ENCODE measurements around the gene TRIM71. TPM values are rescaled to one million over a fixed set of nuclear protein-coding genes. Genes with fewer than 3 reads are reported as not detected.
"Not testable (repeated sequence)": the region's sequence is repeated elsewhere in the genome, so short reads cannot be mapped to it uniquely, and the experiment has no call there.

Gene TRIM71
- 0.18 TPM for polyA plus RNA-seq (ENCODE audit: insufficient read length)

DNA sequence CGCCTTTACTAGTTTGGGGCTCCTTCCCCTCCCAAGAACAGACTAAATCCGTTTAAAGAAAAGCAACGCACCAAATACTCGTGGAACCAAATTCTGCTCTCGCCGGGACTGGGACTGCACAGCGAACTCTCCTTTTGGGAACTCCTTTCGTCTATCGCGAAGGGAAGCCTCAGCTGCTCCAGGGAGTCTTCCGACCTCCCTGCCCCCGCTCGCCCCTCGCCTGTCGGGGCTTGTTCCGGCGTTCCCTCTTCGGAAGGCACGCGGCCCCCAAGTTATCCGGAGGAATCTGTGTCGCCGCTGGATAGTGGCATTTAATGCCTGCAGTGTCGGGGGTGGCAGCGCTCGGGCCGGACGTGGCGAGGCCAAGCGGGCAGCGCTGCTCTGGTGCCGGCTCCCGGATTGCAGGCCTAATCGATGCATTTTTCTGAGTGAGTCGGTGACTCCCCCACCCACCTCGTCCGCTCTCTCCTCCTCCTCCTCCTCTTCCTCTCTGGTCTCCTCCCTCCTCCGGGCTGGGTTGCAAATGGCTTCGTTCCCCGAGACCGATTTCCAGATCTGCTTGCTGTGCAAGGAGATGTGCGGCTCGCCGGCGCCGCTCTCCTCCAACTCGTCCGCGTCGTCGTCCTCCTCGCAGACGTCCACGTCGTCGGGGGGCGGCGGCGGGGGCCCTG lies at the start of gene TRIM71:
TSS of gene TRIM71 (plus strand) at position 440 of the 671 bp plus-strand sequence. CDS start at position 524, 84 bp downstream.
- peak; percentile 6 for DNase-seq

DNA sequence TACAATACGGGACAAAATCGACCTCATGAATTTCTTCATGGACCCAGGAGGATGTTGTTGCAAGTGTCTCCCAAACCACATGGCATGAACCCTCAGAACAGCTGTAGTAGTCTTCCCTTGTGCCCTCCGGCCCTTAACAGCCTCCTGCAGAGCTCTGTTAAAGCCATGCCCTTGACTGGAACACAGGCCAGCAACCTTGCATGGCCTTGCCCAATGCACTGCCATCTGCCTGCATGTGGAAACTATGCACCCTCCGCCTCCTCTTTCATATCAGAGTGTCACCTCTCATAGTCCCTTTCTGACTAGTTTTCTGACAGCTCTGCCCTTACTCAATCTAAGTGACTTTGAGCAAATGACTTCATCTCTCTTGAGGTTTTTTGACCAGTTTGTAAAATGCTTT lies 39.4 kb upstream of the TRIM71 start:
- no peak for DNase-seq

DNA sequence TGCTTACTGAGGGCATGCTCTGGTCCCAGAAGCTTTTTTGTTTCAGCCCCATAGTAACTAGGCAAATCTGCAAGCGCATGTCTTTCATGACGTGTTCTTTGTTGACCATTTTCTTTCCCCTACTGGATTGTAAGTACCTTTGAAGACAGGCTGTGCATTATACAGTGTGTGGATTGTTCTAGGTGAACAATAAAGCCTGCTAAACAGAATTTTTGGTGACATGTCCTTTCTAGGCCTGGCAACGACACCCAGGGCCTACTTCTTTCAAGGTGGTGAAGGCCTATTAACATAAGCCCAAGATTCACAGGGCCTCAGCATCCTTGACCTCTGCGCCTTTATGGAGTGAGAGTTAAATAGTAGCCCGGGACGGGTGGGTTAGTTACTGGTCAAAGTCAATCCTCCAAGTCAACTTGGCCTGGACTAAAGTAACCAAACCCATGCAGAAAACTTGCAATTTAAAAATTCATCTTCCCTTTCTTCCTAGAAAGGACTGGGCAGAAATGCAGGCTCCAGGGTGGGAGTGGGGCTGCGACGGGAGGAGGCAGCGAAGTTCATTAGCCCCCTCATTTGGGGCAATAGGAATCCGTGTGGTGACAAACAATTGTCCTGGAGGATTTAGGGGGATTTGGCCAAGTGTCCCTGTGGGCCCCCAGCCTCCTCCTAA lies 37.6 kb upstream of the TRIM71 start:
- DNase-seq = no peak

DNA sequence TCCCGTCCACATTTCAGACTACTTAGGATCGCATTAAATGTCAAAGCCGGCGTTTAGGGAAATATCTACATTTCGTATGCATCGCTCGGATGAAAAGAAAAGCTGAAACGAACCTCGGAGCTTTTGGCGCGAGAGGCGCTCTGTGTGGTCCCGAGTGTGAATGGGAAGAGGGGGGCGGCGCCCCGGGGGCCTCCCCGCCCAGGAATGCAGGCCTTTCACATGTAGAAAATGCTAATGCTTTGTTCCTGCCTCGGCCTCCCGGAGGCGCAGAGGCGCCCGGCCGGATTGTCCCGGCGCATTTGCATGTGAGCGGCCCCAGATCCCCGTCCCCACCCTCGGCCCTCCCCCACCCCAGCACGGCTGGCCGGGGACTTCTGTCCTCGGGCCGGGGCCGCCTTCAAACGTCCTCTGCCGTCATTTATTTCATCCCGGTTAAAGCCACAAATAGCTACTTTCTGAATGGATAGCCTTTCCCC lies 37.0 kb upstream of the TRIM71 start:
- DNase-seq = peak; percentile 6

DNA sequence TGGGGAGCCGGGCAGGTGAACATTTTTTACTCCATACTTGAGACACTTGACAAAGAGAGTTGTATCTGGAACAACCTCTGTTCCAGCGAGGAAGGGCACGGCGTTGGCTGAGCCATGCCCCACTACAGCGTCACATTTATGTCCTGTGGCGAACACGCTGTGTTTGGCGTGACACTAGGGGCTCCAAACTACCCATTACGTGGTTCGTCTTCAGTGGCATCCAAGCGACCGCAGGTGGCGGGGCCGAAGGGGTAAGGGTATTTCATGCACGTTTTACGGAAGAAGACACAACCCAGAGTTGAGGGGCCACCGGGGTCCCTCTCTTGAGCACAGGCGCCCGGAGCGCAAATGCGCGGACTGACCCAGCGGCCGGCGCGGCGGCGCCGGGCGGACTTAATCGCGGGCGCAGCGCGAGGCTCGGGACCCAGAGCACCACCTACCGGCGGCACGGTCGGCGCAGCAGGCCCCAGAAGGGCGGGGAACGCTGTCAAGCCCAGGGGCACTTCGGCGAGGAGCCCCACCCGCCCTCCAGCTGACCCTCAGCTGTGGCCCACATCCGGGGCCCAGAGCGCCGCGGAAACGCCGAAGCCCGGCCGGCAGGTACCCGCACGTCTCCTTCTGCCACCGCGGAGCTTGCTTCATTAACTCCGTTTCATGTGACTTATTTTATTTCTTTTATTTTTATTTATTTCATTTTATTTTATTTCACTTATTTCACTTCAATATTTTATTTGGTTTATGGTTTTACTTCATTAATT lies 36.4 kb upstream of the TRIM71 start:
- peak; percentile 75 for DNase-seq

DNA sequence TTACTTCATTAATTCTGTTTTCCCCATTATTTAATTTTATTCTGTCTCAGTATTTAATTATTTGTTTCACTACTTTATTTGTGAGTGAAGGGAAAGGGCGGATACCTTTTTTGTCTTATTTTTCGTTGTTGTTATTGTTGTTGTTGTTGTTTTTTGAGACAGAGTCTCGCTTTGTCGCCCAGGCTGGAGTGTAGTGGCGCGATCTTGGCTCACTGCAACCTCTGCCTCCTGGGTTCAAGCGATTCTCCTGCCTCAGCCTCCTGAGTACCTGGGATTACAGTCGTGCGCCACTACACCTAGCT lies 35.9 kb upstream of the TRIM71 start:
- DNase-seq = not testable (repeated sequence)

DNA sequence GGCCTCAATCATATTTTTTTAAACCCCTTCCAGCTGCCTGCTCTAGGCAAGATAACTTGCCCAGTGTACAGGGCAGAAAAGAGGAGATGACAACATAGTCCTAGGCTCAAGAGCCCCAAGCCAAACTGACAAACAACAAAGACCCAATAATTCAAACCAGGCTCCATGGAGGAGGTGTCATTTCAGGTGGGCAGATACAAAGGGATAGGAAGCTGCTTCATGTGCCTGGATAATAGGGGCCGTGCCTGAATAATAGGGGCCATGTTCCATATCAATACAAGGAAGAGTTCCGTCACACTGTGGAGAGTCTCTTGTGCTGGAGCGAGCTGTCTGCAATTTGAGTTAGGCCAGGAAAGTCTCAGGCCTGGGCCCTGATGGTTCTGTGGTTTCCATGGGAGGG lies 35.4 kb upstream of the TRIM71 start:
- no peak for DNase-seq

DNA sequence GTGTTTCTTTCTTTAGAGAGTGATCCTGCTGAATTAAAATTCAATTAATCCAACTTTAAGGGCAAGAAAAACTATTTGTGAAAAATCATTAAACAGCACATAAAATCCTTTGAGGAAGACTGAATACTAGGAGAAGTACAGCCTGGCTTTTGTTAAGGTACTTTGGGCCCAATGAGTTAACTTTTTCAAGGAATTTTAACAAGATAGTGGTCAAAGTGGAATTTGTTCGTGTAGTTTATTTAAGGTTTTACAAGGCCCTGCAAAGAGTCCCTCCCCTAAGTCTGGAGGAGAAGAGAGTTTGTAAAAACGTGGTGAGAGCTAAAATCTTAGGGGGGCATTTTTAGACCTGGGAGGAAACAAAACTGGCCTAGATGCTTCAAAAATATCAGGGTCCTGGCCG lies 26.0 kb upstream of the TRIM71 start:
- DNase-seq = no peak

DNA sequence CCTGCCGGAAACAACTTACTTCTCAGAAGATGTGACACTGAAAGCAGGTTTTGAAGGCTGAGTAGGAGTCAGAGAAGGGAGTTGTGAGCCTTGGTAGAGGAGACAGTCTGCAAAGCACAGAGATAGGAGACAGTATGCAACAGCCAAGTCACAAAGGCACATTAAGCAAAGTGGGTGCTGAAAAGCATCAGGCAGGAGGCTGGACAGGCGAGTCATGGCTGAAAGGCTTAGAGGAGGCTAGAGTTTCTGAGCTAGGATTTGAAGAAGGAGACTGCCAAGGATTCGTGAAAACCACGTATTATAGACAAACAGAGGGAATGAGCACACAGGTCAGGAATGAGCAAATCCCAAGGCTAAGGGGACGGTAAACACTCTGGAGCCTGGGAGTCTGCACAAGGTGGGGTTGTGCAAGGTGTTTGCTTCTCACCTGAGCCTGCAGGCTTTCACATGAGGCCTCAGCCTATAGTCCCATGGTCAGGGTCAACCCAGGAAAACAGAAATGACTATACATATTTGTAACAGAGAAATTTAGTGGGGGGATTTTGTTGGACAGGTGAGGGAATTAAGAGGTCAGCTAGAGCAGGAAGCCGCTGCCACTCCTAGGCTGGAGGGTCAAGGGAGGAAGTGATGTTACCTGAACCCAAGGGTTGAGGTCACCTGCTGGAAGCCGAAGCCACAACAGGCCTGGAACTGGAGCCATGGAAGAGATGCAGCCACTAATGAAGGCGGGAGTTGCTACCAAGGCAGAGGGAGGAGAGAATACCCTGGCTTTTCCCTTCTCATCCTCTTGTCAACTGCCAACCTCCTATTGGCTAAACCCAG lies 23.1 kb upstream of the TRIM71 start:
- DNase-seq = no peak

DNA sequence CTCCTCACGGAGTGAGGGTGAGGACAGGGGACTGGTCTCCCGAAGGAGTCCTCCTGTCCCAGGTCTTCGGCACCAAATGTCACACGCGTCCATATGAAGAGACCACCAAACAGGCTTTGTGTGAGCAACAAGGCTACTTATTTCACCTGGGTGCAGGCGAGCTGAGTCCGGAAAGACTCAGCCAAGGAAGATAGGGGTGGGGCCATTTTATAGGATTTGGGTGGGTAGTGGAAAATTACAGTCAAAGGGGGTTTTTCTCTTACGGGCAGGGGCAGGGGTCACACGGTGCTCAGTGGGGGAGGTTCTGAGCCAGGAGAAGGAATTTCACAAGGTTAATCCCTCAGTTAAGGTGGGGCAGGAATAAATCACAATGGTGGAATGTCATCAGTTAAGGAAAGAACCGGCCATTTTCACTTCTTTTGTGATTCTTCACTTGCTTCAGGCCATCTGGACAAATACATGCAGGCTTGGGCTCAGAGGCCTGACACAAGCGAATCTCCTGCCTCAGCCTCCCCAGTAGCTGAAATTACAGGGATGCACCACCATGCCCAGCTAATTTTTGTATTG lies 21.3 kb upstream of the TRIM71 start:
- not testable (repeated sequence) for DNase-seq

DNA sequence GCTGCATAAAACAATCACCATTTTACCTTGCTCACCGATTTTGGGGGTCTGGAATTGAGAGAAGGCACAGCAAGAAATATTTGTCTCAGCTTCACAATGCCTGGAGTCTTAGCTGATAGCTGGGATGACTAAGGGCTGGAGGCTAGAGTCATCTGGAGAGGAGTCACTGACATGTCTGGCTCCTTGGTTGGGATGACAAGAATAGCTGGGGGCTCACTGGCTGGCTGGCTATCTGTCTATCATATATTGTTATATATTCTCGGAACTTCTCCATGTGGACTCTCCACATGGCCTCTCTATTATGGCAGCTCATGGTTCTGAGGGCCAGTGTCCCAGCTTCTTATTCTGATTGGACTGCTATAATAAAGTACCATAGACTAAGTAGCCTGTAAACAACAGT lies 20.0 kb upstream of the TRIM71 start:
- no peak for DNase-seq

DNA sequence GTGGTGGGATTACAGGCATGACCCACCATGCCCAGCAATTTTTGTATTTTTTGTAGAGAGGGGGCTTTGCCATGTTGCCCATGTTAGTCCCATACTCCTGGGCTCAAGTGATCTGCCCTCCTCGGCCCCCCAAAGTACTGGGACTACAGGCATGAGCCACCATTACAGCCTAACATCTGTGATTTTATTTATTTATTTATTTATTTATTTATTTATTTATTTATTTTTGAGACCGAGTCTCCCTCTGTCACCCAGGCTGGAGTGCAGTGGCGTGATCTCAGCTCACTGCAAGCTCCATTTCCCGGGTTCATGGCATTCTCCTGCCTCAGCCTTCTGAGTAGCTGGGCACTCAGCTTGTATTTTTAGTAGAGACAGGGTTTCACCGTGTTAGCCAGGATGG lies 16.4 kb upstream of the TRIM71 start:
- DNase-seq = not testable (repeated sequence)

DNA sequence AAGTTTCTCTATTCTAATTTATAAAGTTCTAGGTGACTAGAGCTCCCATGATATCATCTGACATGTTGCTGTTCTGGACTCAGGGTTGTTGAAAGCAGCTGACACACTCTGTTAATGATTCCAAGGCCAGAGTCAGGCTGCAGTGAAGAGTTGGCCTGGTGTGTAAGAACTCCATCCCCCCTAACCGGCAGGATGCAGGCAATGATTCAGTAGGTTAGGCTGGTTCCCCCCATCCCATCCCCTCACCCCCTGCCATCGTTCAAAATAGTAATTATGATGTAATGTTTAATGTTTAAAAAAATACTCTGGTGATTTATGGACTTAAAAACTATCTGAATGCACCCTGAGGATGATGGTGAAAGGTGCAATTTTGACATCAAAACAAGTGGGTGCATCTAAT lies 4.6 kb upstream of the TRIM71 start:
- no peak for DNase-seq

DNA sequence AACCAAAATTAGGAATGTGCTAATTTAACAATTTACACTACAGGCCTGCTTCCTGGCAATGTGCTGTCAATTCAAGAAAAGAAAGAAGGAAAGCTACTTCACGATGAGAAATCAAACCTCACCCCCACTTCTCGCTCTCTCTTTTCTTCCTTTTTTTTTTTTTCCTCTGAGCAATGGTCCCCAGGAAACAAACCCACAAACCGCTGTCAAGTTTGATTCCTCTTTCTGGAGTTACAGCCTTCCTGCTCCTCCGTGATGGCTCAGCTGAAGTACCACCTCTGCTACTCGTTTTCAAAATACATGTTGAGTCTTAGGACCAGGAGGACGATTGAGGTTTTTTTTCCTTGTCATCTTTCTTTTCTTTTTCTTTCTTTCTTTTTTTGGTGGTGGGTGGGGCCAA lies 3.4 kb upstream of the TRIM71 start:
- DNase-seq = no peak

DNA sequence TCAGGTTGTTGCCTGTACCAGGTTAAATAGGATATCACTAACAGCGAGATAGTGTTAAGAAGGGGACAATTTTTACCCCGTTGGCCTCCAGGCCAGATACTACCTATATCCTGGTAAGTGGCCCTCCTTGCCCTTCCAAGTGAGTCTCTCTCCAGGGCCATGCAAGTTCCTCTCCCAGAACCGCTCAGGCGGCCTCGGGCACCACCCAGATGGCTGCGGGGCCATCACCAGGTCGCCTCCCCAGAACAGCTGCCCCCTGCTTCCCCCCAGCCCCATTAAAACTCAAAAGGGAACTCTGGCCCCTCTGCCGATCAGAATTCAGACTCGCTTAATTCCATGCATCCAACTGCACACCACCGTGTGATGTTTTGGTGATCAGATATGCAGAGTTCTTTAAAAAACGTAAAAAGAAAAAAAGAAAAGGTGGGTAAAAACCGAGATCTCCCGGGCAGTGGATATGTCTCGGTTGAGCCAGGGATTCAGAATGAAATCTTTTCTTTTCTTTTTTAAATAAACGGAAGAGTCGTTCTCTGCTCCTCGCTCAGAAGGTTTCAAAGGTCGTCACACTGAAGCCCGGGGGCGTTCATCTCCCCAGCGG lies 1.9 kb upstream of the TRIM71 start:
- no peak for DNase-seq

DNA sequence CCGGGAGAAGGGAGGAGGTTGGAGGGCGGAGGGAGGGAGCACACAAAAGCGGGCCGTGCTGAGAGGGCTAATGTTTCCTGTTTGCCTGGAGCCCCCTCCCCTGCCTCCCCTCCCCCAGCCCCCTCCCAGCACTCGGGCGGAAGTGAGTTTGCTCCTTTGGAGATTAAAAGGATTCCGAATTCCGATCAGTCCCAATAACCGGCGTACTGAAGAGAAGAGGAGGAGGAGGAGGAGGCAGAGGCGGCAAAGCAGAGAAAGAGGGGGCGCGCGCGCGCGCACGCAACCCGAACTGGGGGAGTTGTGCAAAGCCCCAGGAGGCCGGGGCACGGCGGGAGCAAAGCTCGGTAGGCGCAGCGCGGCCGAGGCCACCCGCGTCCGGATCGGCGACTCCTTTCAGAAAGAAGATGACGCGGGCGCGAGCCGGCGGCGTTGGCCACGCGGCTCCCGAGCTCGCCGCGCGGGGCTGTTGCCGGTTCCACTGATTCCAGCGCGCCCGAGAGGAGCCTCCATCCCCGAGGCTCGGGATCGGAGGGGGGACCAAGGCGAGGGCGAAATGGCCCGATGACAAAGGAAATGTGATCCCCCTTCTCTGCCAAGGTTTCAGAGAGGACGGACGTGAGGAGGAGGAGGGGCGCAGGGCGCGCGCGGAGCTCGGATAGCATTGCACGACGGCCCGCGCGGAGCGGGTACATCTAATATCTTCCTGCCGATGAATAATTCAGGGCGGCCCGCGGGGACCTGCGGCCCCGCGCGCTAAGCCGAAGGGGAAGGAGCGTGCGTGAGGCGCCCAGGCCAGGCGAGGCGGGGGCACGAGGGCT lies 1.1 kb upstream of the TRIM71 start:
- DNase-seq = peak; percentile 34

DNA sequence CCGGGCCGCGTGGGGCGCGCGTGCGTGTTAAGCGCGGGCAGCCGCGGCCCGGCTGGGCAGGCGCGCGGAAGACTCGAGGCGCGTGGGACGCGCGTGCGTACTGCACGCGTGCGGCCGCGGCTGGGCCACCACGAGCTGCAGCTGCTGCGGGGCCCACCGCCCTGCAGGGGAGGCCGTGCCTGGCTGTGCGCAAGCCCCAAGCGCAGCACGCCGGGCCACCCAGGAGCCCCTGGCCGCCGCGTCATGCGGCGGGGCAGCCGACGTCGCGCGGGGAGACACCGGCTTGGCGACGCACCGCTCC lies 590 bp upstream of the TRIM71 start:
- DNase-seq = no peak

DNA sequence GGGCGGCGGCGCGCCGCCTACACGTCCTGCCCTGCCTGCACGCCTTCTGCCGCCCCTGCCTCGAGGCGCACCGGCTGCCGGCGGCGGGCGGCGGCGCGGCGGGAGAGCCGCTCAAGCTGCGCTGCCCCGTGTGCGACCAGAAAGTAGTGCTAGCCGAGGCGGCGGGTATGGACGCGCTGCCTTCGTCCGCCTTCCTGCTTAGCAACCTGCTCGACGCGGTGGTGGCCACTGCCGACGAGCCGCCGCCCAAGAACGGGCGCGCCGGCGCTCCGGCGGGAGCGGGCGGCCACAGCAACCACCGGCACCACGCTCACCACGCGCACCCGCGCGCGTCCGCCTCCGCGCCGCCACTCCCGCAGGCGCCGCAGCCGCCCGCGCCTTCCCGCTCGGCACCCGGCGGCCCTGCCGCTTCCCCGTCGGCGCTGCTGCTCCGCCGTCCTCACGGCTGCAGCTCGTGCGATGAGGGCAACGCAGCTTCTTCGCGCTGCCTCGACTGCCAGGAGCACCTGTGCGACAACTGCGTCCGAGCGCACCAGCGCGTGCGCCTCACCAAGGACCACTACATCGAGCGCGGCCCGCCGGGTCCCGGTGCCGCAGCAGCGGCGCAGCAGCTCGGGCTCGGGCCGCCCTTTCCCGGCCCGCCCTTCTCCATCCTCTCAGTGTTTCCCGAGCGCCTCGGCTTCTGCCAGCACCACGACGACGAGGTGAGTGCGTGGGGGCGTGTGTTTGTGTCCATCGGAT lies 602 bp downstream of the TRIM71 start:
- peak; percentile 6 for DNase-seq

DNA sequence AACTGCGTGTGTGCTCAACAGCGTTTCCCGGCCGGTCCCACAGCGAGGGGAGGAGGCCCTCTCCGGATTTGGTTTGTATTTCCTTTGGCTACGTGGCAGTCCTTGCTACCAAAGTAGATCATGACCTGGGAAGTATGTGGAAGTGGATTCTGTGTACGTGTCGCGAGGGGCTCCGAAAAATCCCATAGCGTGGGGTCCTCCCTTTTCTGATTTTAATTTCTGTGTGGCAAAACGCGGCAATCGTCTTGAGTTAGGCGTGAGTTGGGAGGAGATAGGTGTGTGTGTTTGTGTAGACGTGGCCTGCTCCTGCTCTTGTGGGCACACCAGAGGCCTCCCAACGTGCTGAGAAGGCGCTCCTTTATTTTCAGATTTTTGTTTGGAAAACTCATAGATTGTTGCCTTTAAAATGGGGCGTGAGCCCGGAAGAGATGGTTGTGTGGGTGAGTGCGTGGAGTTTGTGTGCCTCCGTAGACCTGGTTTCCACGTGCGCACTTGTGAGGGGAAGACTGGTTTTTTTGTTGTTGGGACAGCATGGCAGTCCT lies 1.2 kb downstream of the TRIM71 start:
- no peak for DNase-seq

All from hindlimb muscle (tissue), 1 donor.